GM12892 (cell line): Measurements from ENCODE around the gene ANK3.

Experiments used
- POLR2A ChIP-seq: IDR thresholded peaks from 2 replicates; pipeline ENCODE4 v1.6.1; 2011; ENCODE audit warnings: low read depth, low read length, control low read depth
- POLR2AphosphoS5 ChIP-seq: IDR thresholded peaks from 2 replicates; pipeline ENCODE4 v1.6.1; 2011; ENCODE audit warnings: low read depth, low read length, control low read depth
- TAF1 ChIP-seq: IDR thresholded peaks from 2 replicates; pipeline ENCODE4 v1.6.1; 2011; ENCODE audit warnings: low read depth, mild to moderate bottlenecking, control low read depth, low read length, borderline replicate concordance

DNA sequence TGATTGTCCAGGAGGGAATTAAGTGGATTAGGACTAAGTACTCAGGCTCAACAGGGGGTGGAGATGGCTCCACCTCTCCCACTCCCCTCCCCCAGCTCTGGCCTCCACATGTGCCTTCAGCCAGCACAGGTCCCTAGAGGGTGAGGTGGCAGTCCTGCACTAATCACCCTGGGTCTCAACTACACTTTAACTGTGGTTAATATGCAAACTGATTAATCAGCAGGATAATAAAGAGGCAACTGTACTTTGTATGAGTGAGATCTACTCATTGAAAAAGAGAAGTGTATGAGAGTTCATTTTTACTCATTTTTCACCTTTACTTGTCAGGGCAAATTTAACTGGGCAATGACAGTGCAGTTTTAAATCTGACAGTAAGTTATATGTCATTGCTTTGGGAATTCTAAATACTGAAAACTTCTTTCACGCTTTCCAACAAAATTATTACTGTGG is 259.5 kb downstream of the ANK3 start:
- no peak for TF ChIP-seq POLR2AphosphoS5
- TF ChIP-seq POLR2A = no peak
- no peak for TF ChIP-seq TAF1
